ENCODE data around the gene MAGI2.
A peak's percentile ranks its signal among the peaks of the same experiment; 100 is the strongest.
"Not testable (repeated sequence)": the region's sequence is repeated elsewhere in the genome, so short reads cannot be mapped to it uniquely, and the experiment has no call there.

The MAGI2 gene

GRCh38 chr7:78315119-78315518 lies 1138.3 kb downstream of the MAGI2 start:
- Histone ChIP-seq H3K4me1 (ENCODE audit: control insufficient read depth, insufficient read depth, low read length) (no peaks in the 10 kb centered on the region), H3K9me3 (ENCODE audit: control insufficient read depth, low read length) (no peaks in the 10 kb centered on the region), H3K27me3 (replicated peaks; ENCODE audit: control insufficient read depth, insufficient read depth, low read length) (no peaks in the 10 kb centered on the region), H3K9ac (ENCODE audit: low read length) (no peak overlapping the region), H3K4me3 (ENCODE audit: low read length) (no peak overlapping the region), H3K36me3 (ENCODE audit: control insufficient read depth, insufficient read depth, low read length, severe bottlenecking) (no peaks in the 10 kb centered on the region)
- DNase-seq (ENCODE audit: low read depth), result no peak

GRCh38 chr7:78311181-78311580 lies 1142.3 kb downstream of the MAGI2 start:
- Histone ChIP-seq H3K4me1 (ENCODE audit: control insufficient read depth, insufficient read depth, low read length) (no peaks in the 10 kb centered on the region), H3K9ac (ENCODE audit: low read length) (no peak overlapping the region), H3K9me3 (ENCODE audit: control insufficient read depth, low read length) (no peaks in the 10 kb centered on the region), H3K36me3 (ENCODE audit: control insufficient read depth, insufficient read depth, low read length, severe bottlenecking) (no peaks in the 10 kb centered on the region), H3K4me3 (ENCODE audit: low read length) (no peak overlapping the region), H3K27me3 (replicated peaks; ENCODE audit: control insufficient read depth, insufficient read depth, low read length) (no peaks in the 10 kb centered on the region)
- no peak for DNase-seq (ENCODE audit: low read depth)

DNA sequence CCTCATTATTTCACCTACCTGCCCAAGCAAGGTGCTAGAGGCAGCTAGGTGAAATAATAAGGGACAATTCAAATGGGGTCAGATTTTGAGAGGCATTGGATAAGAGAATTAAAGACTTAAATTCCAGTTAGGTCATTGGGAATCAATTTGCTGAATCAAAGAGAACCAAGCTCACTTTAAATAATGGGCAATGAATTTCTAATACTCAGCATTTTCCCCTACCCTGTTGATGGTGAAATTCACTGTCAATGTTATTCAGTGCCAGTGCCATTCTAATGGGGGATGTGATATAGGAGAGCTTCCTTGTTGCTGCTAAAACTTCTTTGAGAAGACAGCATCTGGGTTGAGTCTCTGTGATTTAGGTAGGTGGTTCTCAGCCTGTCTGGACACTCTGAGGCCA lies 1145.6 kb downstream of the MAGI2 start:
- H3K9ac ChIP-seq (ENCODE audit: low read length), result no peak overlapping the region
- H3K4me1 ChIP-seq (ENCODE audit: control insufficient read depth, insufficient read depth, low read length), result no peaks in the 10 kb centered on the region
- no peak for DNase-seq (ENCODE audit: low read depth)
- H3K4me3 ChIP-seq (ENCODE audit: low read length), result no peak overlapping the region
- H3K36me3 ChIP-seq (ENCODE audit: control insufficient read depth, insufficient read depth, low read length, severe bottlenecking), result no peaks in the 10 kb centered on the region
- no peaks in the 10 kb centered on the region for H3K27me3 ChIP-seq (replicated peaks; ENCODE audit: control insufficient read depth, insufficient read depth, low read length)
- H3K9me3 ChIP-seq (ENCODE audit: control insufficient read depth, low read length), result no peaks in the 10 kb centered on the region

DNA sequence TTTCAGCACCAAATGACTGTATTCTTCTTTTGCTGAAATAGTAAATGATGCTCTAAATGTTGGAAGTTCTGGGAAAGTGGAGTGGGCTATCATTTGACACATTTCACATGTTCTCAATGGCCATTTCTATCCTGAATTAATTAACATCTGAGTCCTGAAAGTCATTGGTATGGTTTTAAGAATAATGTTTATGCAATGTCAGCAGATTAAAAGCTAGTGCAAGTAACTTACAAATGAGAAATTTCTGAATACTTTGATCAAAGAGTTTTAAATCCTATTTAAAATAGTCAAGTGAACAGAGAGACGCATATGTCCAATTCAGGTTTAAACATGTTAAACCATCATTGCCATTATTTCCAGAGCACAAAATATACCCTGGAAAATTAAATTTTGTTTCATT lies 1146.8 kb downstream of the MAGI2 start:
- H3K4me1 ChIP-seq (ENCODE audit: control insufficient read depth, insufficient read depth, low read length), result no peaks in the 10 kb centered on the region
- H3K4me3 ChIP-seq (ENCODE audit: low read length), result no peak overlapping the region
- H3K9ac ChIP-seq (ENCODE audit: low read length), result no peak overlapping the region
- H3K27me3 ChIP-seq (replicated peaks; ENCODE audit: control insufficient read depth, insufficient read depth, low read length), result no peaks in the 10 kb centered on the region
- no peak for DNase-seq (ENCODE audit: low read depth)
- H3K36me3 ChIP-seq (ENCODE audit: control insufficient read depth, insufficient read depth, low read length, severe bottlenecking), result no peaks in the 10 kb centered on the region
- no peaks in the 10 kb centered on the region for H3K9me3 ChIP-seq (ENCODE audit: control insufficient read depth, low read length)

DNA sequence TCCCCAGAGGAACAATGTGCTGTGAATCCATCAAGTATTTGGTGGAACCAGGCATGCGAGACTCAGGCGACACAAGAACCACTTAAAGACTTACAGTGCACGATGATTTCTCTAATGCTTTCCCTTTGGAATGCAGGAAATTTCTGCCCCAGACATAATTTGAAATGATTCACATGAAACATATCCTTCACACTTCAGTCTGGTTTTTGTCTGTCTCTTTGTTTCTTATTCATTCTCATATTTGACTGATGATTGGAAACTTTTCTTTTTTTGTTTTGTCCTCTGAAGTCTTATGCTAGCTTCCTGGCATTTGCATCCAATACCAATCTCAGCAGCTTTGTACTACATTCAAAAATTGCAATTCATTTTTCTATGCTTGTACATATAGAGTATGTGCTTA lies 1152.1 kb downstream of the MAGI2 start:
- Histone ChIP-seq H3K4me1 (ENCODE audit: control insufficient read depth, insufficient read depth, low read length) (peaks cover 6% of the 10 kb centered on the region), H3K9ac (ENCODE audit: low read length) (no peak overlapping the region), H3K9me3 (ENCODE audit: control insufficient read depth, low read length) (no peaks in the 10 kb centered on the region), H3K36me3 (ENCODE audit: control insufficient read depth, insufficient read depth, low read length, severe bottlenecking) (no peaks in the 10 kb centered on the region), H3K27me3 (replicated peaks; ENCODE audit: control insufficient read depth, insufficient read depth, low read length) (no peaks in the 10 kb centered on the region), H3K4me3 (ENCODE audit: low read length) (no peak overlapping the region)
- DNase-seq (ENCODE audit: low read depth), result peak; percentile 73

GRCh38 chr7:78299088-78299487 lies 1154.4 kb downstream of the MAGI2 start:
- no peak overlapping the region for H3K4me3 ChIP-seq (ENCODE audit: low read length)
- peak; percentile 46 for DNase-seq (ENCODE audit: low read depth)
- H3K9me3 ChIP-seq (ENCODE audit: control insufficient read depth, low read length), result no peaks in the 10 kb centered on the region
- H3K4me1 ChIP-seq (ENCODE audit: control insufficient read depth, insufficient read depth, low read length), result peaks cover 6% of the 10 kb centered on the region
- no peaks in the 10 kb centered on the region for H3K36me3 ChIP-seq (ENCODE audit: control insufficient read depth, insufficient read depth, low read length, severe bottlenecking)
- no peak overlapping the region for H3K9ac ChIP-seq (ENCODE audit: low read length)
- no peaks in the 10 kb centered on the region for H3K27me3 ChIP-seq (replicated peaks; ENCODE audit: control insufficient read depth, insufficient read depth, low read length)

DNA sequence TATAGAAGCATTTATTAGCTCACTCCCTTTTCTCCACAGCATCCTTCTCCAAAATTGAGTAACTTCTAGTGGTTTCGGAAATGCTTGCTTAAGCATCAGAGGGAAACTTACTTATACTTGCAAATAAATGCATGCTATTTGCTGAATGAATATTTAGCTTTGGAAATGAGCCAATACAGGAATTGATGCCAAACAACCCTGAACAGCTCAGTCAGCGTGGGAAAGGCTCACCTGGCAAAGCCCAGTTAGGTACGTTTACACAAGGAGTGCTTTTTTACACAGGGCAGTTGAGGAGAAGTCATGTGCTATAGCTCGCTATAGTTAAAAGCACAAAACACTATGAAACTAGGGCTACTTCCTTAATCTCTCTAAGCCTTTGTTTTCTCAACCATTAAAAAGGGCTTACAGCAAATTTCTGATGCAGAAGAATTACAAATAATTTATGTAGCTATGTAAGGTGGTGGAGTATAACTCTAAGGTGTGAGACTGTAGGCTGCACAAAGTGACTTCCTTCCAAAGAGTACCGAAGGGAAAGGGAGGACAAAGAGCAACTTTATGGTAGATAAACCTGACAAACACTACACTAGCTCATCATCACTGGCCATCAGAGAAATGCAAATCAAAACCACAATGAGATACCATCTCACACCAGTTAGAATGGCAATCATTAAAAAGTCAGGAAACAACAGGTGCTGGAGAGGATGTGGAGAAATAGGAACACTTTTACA lies 1156.7 kb downstream of the MAGI2 start:
- no peak overlapping the region for H3K9ac ChIP-seq (ENCODE audit: low read length)
- no peaks in the 10 kb centered on the region for H3K36me3 ChIP-seq (ENCODE audit: control insufficient read depth, insufficient read depth, low read length, severe bottlenecking)
- no peaks in the 10 kb centered on the region for H3K27me3 ChIP-seq (replicated peaks; ENCODE audit: control insufficient read depth, insufficient read depth, low read length)
- peaks cover 6% of the 10 kb centered on the region for H3K4me1 ChIP-seq (ENCODE audit: control insufficient read depth, insufficient read depth, low read length)
- DNase-seq (ENCODE audit: low read depth), result no peak
- no peak overlapping the region for H3K4me3 ChIP-seq (ENCODE audit: low read length)
- no peaks in the 10 kb centered on the region for H3K9me3 ChIP-seq (ENCODE audit: control insufficient read depth, low read length)

- Histone ChIP-seq H3K27me3 (replicated peaks; ENCODE audit: control insufficient read depth, insufficient read depth, low read length) (no peaks in the 10 kb centered on the region), H3K4me3 (ENCODE audit: low read length) (no peak overlapping the region), H3K9me3 (ENCODE audit: control insufficient read depth, low read length) (no peaks in the 10 kb centered on the region), H3K4me1 (ENCODE audit: control insufficient read depth, insufficient read depth, low read length) (peaks cover 2% of the 10 kb centered on the region), H3K9ac (ENCODE audit: low read length) (no peak overlapping the region), H3K36me3 (ENCODE audit: control insufficient read depth, insufficient read depth, low read length, severe bottlenecking) (no peaks in the 10 kb centered on the region)
- peak; percentile 57 for DNase-seq (ENCODE audit: low read depth)
Measured at GRCh38 chr7:78296046-78296597, 1157.3 kb downstream of the MAGI2 start.

DNA sequence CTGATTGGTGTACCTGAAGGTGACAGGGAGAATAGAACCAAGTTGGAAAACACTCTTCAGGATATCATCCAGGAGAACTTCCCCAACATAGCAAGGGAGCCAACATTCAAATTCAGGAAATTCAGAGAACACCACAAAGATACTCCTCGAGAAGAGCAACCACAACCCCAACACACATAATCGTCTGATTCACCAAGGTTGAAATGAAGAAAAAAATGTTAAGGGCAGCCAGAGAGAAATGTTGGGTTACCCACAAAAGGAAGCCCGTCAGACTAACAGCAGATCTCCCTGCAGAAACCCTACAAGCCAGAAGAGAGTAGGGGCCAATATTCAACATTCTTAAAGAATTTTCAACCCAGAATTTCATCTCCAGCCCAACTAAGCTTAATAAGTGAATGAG lies 1164.0 kb downstream of the MAGI2 start:
- not testable (repeated sequence) for H3K9me3 ChIP-seq (ENCODE audit: control insufficient read depth, low read length); H3K4me3 ChIP-seq (ENCODE audit: low read length); H3K27me3 ChIP-seq (replicated peaks; ENCODE audit: control insufficient read depth, insufficient read depth, low read length); DNase-seq (ENCODE audit: low read depth); H3K9ac ChIP-seq (ENCODE audit: low read length); H3K36me3 ChIP-seq (ENCODE audit: control insufficient read depth, insufficient read depth, low read length, severe bottlenecking); H3K4me1 ChIP-seq (ENCODE audit: control insufficient read depth, insufficient read depth, low read length)

- Histone ChIP-seq H3K4me1 (ENCODE audit: control insufficient read depth, insufficient read depth, low read length) (peaks cover 4% of the 10 kb centered on the region), H3K27me3 (replicated peaks; ENCODE audit: control insufficient read depth, insufficient read depth, low read length) (no peaks in the 10 kb centered on the region), H3K9ac (ENCODE audit: low read length) (no peak overlapping the region), H3K9me3 (ENCODE audit: control insufficient read depth, low read length) (no peaks in the 10 kb centered on the region), H3K36me3 (ENCODE audit: control insufficient read depth, insufficient read depth, low read length, severe bottlenecking) (no peaks in the 10 kb centered on the region), H3K4me3 (ENCODE audit: low read length) (no peak overlapping the region)
- DNase-seq (ENCODE audit: low read depth), result no peak
Measured at GRCh38 chr7:78284945-78285344, 1168.5 kb downstream of the MAGI2 start.

GRCh38 chr7:78280276-78280675 lies 1173.2 kb downstream of the MAGI2 start:
- DNase-seq (ENCODE audit: low read depth), result no peak
- Histone ChIP-seq H3K9ac (ENCODE audit: low read length) (no peak overlapping the region), H3K4me1 (ENCODE audit: control insufficient read depth, insufficient read depth, low read length) (peaks cover 17% of the 10 kb centered on the region), H3K4me3 (ENCODE audit: low read length) (no peak overlapping the region), H3K9me3 (ENCODE audit: control insufficient read depth, low read length) (no peaks in the 10 kb centered on the region), H3K27me3 (replicated peaks; ENCODE audit: control insufficient read depth, insufficient read depth, low read length) (no peaks in the 10 kb centered on the region), H3K36me3 (ENCODE audit: control insufficient read depth, insufficient read depth, low read length, severe bottlenecking) (no peaks in the 10 kb centered on the region)

GRCh38 chr7:78279457-78279856 lies 1174.0 kb downstream of the MAGI2 start:
- DNase-seq (ENCODE audit: low read depth), result no peak
- Histone ChIP-seq H3K27me3 (replicated peaks; ENCODE audit: control insufficient read depth, insufficient read depth, low read length) (no peaks in the 10 kb centered on the region), H3K9ac (ENCODE audit: low read length) (no peak overlapping the region), H3K9me3 (ENCODE audit: control insufficient read depth, low read length) (no peaks in the 10 kb centered on the region), H3K4me1 (ENCODE audit: control insufficient read depth, insufficient read depth, low read length) (peaks cover 12% of the 10 kb centered on the region), H3K4me3 (ENCODE audit: low read length) (no peak overlapping the region), H3K36me3 (ENCODE audit: control insufficient read depth, insufficient read depth, low read length, severe bottlenecking) (no peaks in the 10 kb centered on the region)

Data from adipocyte (in vitro differentiated cells).